ENCODE results near the gene SLC10A3. TPM values are rescaled to one million over a fixed set of nuclear protein-coding genes. Genes with fewer than 3 reads are reported as not detected.

SLC10A3 gene
- total and polyA plus RNA-seq, 2 of the 13 experiments (the other 11 are each of a cell fraction or from before 2014, with no cell fraction given): 10.1 to 11.5 TPM

DNA sequence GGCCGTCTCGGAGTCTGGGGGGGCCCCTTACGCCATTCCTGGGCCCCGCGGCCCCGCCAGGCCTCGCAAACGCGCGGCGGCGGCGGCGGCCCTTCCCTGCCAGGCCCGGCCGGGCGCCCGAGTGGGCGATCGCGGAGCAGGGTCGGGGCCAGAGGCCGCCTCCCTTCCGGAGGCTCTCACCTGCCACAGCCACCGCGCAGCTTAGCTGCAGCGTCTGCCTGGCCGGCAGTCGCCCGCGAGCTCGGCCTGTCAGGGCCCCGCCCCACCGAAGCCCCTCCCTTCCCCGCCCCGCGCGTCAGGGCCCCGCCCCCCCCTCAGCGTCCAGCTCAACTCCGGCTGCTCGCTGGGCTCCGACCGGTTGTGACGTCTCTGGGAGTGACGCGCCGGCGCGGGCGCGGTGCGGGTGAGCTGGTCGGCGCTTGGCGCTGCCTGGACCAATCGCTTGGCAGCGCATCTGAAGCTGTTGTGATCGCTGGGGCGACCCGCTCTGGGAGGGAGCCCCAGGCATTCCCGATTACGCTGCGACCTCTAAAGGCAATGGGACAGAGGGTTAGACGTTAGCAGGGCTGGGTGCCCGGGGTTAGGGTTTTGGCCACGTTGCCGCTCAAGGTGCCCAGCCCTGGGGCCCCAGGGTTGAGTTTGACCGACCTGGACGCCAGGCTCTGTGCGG, at the start of gene SLC10A3 (continued):
- TF ChIP-seq, protein P1, sequence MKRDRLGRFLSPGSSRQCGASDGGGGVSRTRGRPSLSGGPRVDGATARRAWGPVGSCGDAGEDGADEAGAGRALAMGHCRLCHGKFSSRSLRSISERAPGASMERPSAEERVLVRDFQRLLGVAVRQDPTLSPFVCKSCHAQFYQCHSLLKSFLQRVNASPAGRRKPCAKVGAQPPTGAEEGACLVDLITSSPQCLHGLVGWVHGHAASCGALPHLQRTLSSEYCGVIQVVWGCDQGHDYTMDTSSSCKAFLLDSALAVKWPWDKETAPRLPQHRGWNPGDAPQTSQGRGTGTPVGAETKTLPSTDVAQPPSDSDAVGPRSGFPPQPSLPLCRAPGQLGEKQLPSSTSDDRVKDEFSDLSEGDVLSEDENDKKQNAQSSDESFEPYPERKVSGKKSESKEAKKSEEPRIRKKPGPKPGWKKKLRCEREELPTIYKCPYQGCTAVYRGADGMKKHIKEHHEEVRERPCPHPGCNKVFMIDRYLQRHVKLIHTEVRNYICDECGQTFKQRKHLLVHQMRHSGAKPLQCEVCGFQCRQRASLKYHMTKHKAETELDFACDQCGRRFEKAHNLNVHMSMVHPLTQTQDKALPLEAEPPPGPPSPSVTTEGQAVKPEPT (CRISPR knock-in tag; IDR thresholded peaks at IDR 0.05; ENCODE audit: low read depth): no peak
- TF ChIP-seq KAT8 (CRISPR knock-in tag; IDR thresholded peaks at IDR 0.05): 0 out of 2 replicates have a peak, but pooled peaks have one; percentile 42
- TF ChIP-seq JARID2 (CRISPR knock-in tag; IDR thresholded peaks at IDR 0.05; ENCODE audit: insufficient replicate concordance): no peak
- TF ChIP-seq, protein P2, sequence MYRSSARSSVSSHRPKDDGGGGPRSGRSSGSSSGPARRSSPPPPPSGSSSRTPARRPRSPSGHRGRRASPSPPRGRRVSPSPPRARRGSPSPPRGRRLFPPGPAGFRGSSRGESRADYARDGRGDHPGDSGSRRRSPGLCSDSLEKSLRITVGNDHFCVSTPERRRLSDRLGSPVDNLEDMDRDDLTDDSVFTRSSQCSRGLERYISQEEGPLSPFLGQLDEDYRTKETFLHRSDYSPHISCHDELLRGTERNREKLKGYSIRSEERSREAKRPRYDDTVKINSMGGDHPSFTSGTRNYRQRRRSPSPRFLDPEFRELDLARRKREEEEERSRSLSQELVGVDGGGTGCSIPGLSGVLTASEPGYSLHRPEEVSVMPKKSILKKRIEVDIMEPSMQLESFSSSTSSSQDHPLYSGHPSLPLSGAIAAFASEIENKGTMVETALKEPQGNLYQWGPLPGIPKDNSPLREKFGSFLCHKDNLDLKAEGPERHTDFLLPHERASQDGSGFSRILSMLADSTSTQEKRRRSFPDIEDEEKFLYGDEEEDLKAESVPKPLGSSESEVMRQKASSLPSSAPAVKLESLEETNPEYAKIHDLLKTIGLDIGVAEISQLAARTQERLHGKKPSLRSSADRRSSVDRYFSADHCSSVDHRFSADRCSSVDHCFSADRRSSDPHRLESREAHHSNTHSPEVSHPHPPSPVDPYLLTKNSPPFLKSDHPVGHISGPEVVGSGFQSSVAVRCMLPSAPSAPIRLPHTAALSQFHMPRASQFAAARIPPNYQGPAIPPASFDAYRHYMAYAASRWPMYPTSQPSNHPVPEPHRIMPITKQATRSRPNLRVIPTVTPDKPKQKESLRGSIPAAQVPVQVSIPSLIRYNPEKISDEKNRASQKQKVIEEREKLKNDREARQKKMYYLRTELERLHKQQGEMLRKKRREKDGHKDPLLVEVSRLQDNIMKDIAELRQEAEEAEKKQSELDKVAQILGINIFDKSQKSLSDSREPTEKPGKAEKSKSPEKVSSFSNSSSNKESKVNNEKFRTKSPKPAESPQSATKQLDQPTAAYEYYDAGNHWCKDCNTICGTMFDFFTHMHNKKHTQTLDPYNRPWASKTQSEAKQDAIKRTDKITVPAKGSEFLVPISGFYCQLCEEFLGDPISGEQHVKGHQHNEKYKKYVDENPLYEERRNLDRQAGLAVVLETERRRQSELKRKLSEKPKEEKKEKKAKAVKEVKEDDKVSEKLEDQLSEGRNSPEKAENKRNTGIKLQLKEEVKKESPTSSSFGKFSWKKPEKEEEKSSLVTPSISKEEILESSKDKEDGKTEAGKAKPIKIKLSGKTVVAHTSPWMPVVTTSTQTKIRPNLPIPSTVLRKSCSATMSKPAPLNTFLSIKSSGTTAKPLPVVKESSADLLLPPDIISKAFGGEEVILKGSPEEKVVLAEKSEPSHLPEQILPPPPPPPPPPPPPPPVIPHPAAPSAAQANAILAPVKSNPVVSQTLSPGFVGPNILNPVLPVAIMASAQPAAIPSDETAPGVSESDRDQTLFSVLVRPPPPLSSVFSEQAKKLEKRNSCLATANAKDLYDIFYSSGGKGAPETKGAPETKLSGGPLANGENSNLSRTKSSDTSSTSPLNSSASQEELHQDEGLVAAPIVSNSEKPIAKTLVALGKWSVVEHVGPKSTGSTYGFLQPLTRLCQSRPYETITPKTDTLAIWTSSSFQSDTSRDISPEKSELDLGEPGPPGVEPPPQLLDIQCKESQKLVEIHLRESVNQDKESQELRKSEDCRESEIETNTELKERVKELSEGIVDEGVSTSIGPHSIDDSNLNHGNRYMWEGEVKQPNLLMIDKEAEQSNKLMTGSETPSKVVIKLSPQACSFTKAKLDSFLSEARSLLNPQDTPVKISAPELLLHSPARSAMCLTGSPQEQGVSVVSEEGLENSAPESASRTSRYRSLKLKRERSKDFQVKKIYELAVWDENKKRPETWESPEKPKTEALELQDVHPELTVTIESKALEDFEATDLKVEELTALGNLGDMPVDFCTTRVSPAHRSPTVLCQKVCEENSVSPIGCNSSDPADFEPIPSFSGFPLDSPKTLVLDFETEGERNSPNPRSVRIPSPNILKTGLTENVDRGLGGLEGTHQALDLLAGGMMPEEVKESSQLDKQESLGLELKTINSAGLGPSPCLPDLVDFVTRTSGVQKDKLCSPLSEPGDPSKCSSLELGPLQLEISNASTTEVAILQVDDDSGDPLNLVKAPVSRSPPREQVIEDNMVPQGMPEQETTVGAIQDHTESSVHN (CRISPR knock-in tag; IDR thresholded peaks at IDR 0.05): no peak
- TF ChIP-seq DNMT1 (CRISPR knock-in tag; IDR thresholded peaks at IDR 0.05): 0 out of 2 replicates have a peak, but pooled peaks have one; percentile 39
- TF ChIP-seq, protein P3, sequence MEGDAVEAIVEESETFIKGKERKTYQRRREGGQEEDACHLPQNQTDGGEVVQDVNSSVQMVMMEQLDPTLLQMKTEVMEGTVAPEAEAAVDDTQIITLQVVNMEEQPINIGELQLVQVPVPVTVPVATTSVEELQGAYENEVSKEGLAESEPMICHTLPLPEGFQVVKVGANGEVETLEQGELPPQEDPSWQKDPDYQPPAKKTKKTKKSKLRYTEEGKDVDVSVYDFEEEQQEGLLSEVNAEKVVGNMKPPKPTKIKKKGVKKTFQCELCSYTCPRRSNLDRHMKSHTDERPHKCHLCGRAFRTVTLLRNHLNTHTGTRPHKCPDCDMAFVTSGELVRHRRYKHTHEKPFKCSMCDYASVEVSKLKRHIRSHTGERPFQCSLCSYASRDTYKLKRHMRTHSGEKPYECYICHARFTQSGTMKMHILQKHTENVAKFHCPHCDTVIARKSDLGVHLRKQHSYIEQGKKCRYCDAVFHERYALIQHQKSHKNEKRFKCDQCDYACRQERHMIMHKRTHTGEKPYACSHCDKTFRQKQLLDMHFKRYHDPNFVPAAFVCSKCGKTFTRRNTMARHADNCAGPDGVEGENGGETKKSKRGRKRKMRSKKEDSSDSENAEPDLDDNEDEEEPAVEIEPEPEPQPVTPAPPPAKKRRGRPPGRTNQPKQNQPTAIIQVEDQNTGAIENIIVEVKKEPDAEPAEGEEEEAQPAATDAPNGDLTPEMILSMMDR (CRISPR knock-in tag; IDR thresholded peaks at IDR 0.05): peak; percentile 59
- 0 out of 2 replicates have a peak, but pooled peaks have one; percentile 47 for TF ChIP-seq SIN3A (IDR thresholded peaks at IDR 0.05; ENCODE audit: borderline replicate concordance, low read depth, low read length)
- no peak for TF ChIP-seq ZNF317 (CRISPR knock-in tag; IDR thresholded peaks at IDR 0.05)
- no peak for TF ChIP-seq ZNF672 (CRISPR knock-in tag; IDR thresholded peaks at IDR 0.05)
- no peak for TF ChIP-seq ZKSCAN8 (CRISPR knock-in tag; IDR thresholded peaks at IDR 0.05; ENCODE audit: borderline replicate concordance)
- TF ChIP-seq ZNF224 (CRISPR knock-in tag; IDR thresholded peaks at IDR 0.05): no peak
- peak; percentile 62 for TF ChIP-seq SAP130 (CRISPR knock-in tag; IDR thresholded peaks at IDR 0.05; ENCODE audit: low read depth)
- TF ChIP-seq ERF (CRISPR knock-in tag; IDR thresholded peaks at IDR 0.05): no peak
- TF ChIP-seq, protein P4, sequence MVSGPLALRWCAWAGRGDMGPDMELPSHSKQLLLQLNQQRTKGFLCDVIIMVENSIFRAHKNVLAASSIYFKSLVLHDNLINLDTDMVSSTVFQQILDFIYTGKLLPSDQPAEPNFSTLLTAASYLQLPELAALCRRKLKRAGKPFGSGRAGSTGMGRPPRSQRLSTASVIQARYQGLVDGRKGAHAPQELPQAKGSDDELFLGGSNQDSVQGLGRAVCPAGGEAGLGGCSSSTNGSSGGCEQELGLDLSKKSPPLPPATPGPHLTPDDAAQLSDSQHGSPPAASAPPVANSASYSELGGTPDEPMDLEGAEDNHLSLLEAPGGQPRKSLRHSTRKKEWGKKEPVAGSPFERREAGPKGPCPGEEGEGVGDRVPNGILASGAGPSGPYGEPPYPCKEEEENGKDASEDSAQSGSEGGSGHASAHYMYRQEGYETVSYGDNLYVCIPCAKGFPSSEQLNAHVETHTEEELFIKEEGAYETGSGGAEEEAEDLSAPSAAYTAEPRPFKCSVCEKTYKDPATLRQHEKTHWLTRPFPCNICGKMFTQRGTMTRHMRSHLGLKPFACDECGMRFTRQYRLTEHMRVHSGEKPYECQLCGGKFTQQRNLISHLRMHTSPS (CRISPR knock-in tag; IDR thresholded peaks at IDR 0.05; ENCODE audit: low read depth): 0 out of 2 replicates have a peak, but pooled peaks have one; percentile 23

Data from HepG2 (cell line).